Uterus (tissue), 4 donors: ENCODE results near the gene BRINP3. TPM values are rescaled to one million over a fixed set of nuclear protein-coding genes. Genes with fewer than 3 reads are reported as not detected.

ENCODE experiments used
- DNase-seq, 2 donors: peaks; one replicate each; pipeline ENCODE4 v3.0.0-alpha.2; 2019 to 2020
- H3K27ac ChIP-seq, 2 donors: fragments of 200-600 bp; sonication (generic); 1 replicate in 1 of 2; 2 replicates in 1 of 2; pipeline ENCODE4 v1.5.1; 2016 to 2018
- H3K27me3 ChIP-seq, 2 donors: fragments of 200-600 bp; sonication (generic); one replicate each; pipeline ENCODE4 v1.5.1; 2018 to 2019; ENCODE audit warnings: control low read depth in 1 of 2
- H3K36me3 ChIP-seq, 2 donors: fragments of 200-600 bp; sonication (generic); one replicate each; pipeline ENCODE4 v1.5.1; 2019; ENCODE audit warnings: control low read depth in 1 of 2
- H3K4me1 ChIP-seq, 2 donors: fragments of 200-600 bp; sonication (generic); one replicate each; pipeline ENCODE4 v1.5.1; 2018 to 2019; ENCODE audit warnings: control low read depth in 1 of 2
- H3K4me3 ChIP-seq, 2 donors: fragments of 200-600 bp; sonication (generic); 1 replicate in 1 of 2; 2 replicates in 1 of 2; pipeline ENCODE4 v1.5.1; 2018 to 2019; ENCODE audit warnings: mild to moderate bottlenecking in 1 of 2
- H3K9me3 ChIP-seq, 2 donors: fragments of 200-600 bp; sonication (generic); one replicate each; pipeline ENCODE4 v1.5.1; 2019; ENCODE audit warnings: control low read depth in 1 of 2
- POLR2A ChIP-seq, 2 donors: fragments of 450-650 bp; IDR thresholded peaks; one replicate each; pipeline ENCODE4 v1.6.1; 2016; ENCODE audit warnings: antibody characterized with exemption in 2 of 2, mild to moderate bottlenecking in 1 of 2, moderate library complexity in 1 of 2
- intact Hi-C: fragments of 100-400 bp; cut with DNase I; formaldehyde crosslinking; loops from one replicate; pipeline ENCODE4 v1.15.1; 2023; ENCODE audit warnings: low total_unique reads
- total RNA-seq, 4 donors: library from RNA; depleted of rRNA in 3 of 4; stranded (reverse); fragments of >200 nt in 3 of 4; gene quantifications; one replicate each; pipeline versions ENCODE4 v1.1.0 to v1.2.4, GENCODE V29; 2014 to 2023
- TF ChIP-seq, protein P1 (sequence below), 4 experiments: fragments of 200-600 bp in 2 of 4; fragments of 450-650 bp in 2 of 4; sonication (generic) in 2 of 4; IDR thresholded peaks; one replicate each; pipeline ENCODE4 v1.5.1; 2016 to 2019; ENCODE audit warnings: antibody characterized with exemption in 4 of 4, mild to moderate bottlenecking in 2 of 4, moderate library complexity in 1 of 4
- donor health status: DM: yes; HTN: yes; CAD: no.

BRINP3 gene
- total RNA-seq, 4 donors from 2014 or later = under 0.01 to 39.7 (median 0.76) TPM; not detected in 1

- no peak overlapping the region for H3K4me3 ChIP-seq
- no peak for DNase-seq
- no peaks in the 10 kb centered on the region for H3K27me3 ChIP-seq
- no peak overlapping the region for H3K27ac ChIP-seq
- intact Hi-C loops = no loop called here
- no peaks in the 10 kb centered on the region for H3K36me3 ChIP-seq
- no peaks in the 10 kb centered on the region for H3K9me3 ChIP-seq
- H3K4me1 ChIP-seq = no peaks in the 10 kb centered on the region
- TF ChIP-seq, protein P1, sequence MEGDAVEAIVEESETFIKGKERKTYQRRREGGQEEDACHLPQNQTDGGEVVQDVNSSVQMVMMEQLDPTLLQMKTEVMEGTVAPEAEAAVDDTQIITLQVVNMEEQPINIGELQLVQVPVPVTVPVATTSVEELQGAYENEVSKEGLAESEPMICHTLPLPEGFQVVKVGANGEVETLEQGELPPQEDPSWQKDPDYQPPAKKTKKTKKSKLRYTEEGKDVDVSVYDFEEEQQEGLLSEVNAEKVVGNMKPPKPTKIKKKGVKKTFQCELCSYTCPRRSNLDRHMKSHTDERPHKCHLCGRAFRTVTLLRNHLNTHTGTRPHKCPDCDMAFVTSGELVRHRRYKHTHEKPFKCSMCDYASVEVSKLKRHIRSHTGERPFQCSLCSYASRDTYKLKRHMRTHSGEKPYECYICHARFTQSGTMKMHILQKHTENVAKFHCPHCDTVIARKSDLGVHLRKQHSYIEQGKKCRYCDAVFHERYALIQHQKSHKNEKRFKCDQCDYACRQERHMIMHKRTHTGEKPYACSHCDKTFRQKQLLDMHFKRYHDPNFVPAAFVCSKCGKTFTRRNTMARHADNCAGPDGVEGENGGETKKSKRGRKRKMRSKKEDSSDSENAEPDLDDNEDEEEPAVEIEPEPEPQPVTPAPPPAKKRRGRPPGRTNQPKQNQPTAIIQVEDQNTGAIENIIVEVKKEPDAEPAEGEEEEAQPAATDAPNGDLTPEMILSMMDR (IDR thresholded peaks at IDR 0.05) = no peak
- TF ChIP-seq POLR2A (IDR thresholded peaks at IDR 0.05) = no peak
Measured at GRCh38 chr1:190439447-190439846, 38.2 kb downstream of the BRINP3 start.

DNA sequence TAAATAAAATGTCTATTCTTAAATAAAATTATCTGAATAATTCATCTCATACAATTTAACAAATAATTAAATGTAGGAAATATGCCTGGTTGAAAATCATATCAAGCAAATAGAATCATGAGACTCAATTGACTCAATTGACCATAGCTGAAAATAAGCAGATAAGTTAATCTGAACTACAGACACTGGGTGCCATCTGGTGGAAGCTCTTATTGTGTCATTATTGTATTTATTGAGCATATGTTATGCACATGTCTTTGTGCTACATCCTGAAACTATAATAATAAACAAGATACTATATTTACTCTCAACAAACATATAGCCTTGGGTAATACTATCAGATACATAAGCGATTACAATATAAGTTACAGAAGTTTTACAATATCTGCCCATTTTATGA is 41.0 kb downstream of the BRINP3 start:
- H3K27ac ChIP-seq = no peak overlapping the region
- DNase-seq = no peak
- H3K9me3 ChIP-seq = no peaks in the 10 kb centered on the region
- no peak overlapping the region for H3K4me3 ChIP-seq
- no peaks in the 10 kb centered on the region for H3K4me1 ChIP-seq
- TF ChIP-seq, protein P1 (IDR thresholded peaks at IDR 0.05) = no peak
- TF ChIP-seq POLR2A (IDR thresholded peaks at IDR 0.05) = no peak
- H3K27me3 ChIP-seq = no peaks in the 10 kb centered on the region
- intact Hi-C loops = no loop called here
- H3K36me3 ChIP-seq = no peaks in the 10 kb centered on the region

GRCh38 chr1:190429932-190430331 is 47.7 kb downstream of the BRINP3 start:
- Histone ChIP-seq H3K27me3 (no peaks in the 10 kb centered on the region), H3K4me1 (no peaks in the 10 kb centered on the region), H3K9me3 (no peaks in the 10 kb centered on the region), H3K27ac (no peak overlapping the region), H3K36me3 (no peaks in the 10 kb centered on the region), H3K4me3 (no peak overlapping the region)
- no peak for DNase-seq
- TF ChIP-seq, protein P1 (IDR thresholded peaks at IDR 0.05) = no peak
- TF ChIP-seq POLR2A (IDR thresholded peaks at IDR 0.05) = no peak
- intact Hi-C loops = no loop called here

DNA sequence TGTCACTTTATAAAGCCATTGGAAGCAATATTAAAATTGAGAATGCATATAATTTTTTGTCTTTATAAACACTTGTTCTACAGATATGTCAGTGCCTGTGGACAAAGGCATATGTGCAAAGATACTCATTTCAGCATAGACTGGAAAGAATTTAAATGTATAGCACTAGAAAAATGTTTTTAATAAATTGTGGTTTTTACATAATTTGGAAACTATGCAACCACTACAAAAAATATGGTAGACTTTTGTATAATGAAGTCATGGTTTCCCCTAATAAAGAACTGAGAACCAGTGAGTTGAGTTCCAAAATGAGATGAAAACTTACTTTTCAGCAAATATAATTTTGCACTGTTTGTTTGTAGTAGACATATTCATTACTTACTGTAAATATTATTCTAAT is 48.5 kb downstream of the BRINP3 start:
- H3K27ac ChIP-seq = no peak overlapping the region
- H3K36me3 ChIP-seq = no peaks in the 10 kb centered on the region
- intact Hi-C loops = no loop called here
- no peaks in the 10 kb centered on the region for H3K27me3 ChIP-seq
- no peak for DNase-seq
- TF ChIP-seq, protein P1 (IDR thresholded peaks at IDR 0.05) = no peak
- no peak for TF ChIP-seq POLR2A (IDR thresholded peaks at IDR 0.05)
- H3K9me3 ChIP-seq = no peaks in the 10 kb centered on the region
- no peaks in the 10 kb centered on the region for H3K4me1 ChIP-seq
- H3K4me3 ChIP-seq = no peak overlapping the region

GRCh38 chr1:190416239-190416638 is 61.4 kb downstream of the BRINP3 start:
- no peak overlapping the region for H3K27ac ChIP-seq
- H3K27me3 ChIP-seq = no peaks in the 10 kb centered on the region
- no peak for TF ChIP-seq POLR2A (IDR thresholded peaks at IDR 0.05)
- TF ChIP-seq, protein P1 (IDR thresholded peaks at IDR 0.05) = no peak
- H3K9me3 ChIP-seq = no peaks in the 10 kb centered on the region
- H3K36me3 ChIP-seq = no peaks in the 10 kb centered on the region
- no peak for DNase-seq
- no peak overlapping the region for H3K4me3 ChIP-seq
- intact Hi-C loops = no loop called here
- no peaks in the 10 kb centered on the region for H3K4me1 ChIP-seq
